ENCODE measurements around the gene AHRR.

DNA sequence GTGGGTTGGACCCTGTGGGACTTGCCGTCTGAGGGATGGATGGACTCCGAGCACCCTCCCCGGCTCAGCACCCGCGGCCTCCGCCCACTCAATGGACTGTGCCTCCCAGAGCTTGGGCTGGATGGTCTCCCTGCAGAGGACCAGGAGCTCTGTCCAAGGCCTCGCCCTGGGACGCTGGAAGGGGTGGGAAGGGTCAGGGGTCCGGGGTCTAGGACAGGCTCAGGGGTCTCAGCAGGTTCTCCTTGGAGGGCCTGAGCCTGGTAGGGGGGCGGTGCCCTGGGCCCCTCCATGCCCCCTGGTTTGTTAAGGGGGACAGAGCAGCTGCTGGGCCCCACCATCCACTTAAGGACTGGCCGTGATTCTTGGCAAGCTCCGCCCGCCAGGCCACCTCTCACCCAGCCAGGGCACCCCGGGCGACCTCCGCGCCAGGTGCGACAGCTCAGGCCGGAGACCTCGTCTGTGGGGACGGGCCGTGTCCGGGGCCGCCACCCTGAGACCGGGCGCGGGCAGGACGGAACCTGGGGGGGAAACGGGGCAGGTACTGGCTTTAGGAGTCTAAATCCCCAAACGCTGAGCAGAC, 150.7 kb downstream of the AHRR start:
- TF ChIP-seq, protein P1, sequence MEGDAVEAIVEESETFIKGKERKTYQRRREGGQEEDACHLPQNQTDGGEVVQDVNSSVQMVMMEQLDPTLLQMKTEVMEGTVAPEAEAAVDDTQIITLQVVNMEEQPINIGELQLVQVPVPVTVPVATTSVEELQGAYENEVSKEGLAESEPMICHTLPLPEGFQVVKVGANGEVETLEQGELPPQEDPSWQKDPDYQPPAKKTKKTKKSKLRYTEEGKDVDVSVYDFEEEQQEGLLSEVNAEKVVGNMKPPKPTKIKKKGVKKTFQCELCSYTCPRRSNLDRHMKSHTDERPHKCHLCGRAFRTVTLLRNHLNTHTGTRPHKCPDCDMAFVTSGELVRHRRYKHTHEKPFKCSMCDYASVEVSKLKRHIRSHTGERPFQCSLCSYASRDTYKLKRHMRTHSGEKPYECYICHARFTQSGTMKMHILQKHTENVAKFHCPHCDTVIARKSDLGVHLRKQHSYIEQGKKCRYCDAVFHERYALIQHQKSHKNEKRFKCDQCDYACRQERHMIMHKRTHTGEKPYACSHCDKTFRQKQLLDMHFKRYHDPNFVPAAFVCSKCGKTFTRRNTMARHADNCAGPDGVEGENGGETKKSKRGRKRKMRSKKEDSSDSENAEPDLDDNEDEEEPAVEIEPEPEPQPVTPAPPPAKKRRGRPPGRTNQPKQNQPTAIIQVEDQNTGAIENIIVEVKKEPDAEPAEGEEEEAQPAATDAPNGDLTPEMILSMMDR (conservative IDR thresholded peaks at IDR 0.05; ENCODE audit: low read depth, low read length) = no peak
- TF ChIP-seq EZH2 (IDR thresholded peaks at IDR 0.05; ENCODE audit: low read length, unreplicated experiment) = no peak
